Measurements from ENCODE around the gene F11.

The F11 gene

DNA sequence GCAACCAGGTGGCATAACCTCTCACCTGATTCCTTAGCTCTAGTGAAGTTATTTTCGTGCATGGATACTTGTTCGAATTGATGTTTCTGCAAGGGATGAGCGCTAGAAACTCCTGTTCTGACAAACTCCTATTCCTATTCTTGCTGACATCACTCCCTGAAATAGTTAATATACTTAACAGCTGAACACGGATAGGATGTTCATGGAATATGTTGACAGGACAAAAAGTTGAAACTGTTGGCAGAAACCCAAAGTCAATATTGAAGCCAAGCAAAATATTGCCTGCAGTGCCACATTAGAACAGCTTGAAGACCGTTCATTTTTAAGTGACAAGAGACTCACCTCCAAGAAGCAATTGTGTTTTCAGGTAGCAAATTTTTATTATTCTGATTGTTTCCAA is 38.8 kb upstream of the F11 start, which contains the start of gene KLKB1:
Gene KLKB1 (plus strand): TSS at position 287 of the 400 bp plus-strand sequence. CDS start 689 bp downstream, outside the sequence.
- no peak for DNase-seq (ENCODE audit: low read depth)

GRCh38 chr4:186227744-186228513 is 38.1 kb upstream of the F11 start:
- DNase-seq (ENCODE audit: low read depth), result no peak
- TF ChIP-seq, protein P1, sequence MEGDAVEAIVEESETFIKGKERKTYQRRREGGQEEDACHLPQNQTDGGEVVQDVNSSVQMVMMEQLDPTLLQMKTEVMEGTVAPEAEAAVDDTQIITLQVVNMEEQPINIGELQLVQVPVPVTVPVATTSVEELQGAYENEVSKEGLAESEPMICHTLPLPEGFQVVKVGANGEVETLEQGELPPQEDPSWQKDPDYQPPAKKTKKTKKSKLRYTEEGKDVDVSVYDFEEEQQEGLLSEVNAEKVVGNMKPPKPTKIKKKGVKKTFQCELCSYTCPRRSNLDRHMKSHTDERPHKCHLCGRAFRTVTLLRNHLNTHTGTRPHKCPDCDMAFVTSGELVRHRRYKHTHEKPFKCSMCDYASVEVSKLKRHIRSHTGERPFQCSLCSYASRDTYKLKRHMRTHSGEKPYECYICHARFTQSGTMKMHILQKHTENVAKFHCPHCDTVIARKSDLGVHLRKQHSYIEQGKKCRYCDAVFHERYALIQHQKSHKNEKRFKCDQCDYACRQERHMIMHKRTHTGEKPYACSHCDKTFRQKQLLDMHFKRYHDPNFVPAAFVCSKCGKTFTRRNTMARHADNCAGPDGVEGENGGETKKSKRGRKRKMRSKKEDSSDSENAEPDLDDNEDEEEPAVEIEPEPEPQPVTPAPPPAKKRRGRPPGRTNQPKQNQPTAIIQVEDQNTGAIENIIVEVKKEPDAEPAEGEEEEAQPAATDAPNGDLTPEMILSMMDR (conservative IDR thresholded peaks at IDR 0.05; ENCODE audit: low read depth, low read length), result no peak
- no peak overlapping the region for H3K4me3 ChIP-seq (ENCODE audit: low read length)

More for the DNA sequence above, 38.8 kb upstream of the F11 start, which contains the start of gene KLKB1:
- TF ChIP-seq, protein P1 (conservative IDR thresholded peaks at IDR 0.05; ENCODE audit: low read depth, low read length), result no peak
- no peak within 1 kb of the TSS for H3K4me3 ChIP-seq (ENCODE audit: low read length)

- no peak for DNase-seq (ENCODE audit: low read depth)
- no peak overlapping the region for H3K4me3 ChIP-seq (ENCODE audit: low read length)
- TF ChIP-seq, protein P1 (conservative IDR thresholded peaks at IDR 0.05; ENCODE audit: low read depth, low read length), result no peak
Observed at GRCh38 chr4:186228514-186228894, 37.5 kb upstream of the F11 start.

DNA sequence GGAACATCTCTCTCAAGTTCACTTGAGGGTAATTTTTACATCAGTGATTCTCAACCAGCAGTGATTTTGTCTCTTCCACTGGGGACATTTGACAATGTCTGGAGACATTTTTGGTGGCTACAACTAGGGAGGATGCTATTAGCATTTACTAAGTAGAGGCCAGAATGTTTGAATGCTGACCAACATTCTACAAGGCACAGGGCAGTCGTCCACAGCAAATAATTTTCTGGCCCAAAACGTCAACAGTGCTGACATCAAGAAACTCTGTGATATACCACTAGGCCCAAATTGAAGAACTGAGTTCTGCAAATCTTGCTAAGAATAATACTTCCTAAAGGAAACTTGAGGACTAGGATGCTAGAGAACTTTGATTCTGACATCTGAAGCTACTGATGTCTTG is 31.6 kb upstream of the F11 start:
- DNase-seq (ENCODE audit: low read depth), result no peak
- TF ChIP-seq, protein P1 (conservative IDR thresholded peaks at IDR 0.05; ENCODE audit: low read depth, low read length), result no peak

GRCh38 chr4:186236126-186236525 is 29.9 kb upstream of the F11 start:
- TF ChIP-seq, protein P1 (conservative IDR thresholded peaks at IDR 0.05; ENCODE audit: low read depth, low read length), result no peak
- no peak overlapping the region for H3K4me3 ChIP-seq (ENCODE audit: low read length)
- no peak for DNase-seq (ENCODE audit: low read depth)

More for the DNA sequence above, 31.6 kb upstream of the F11 start:
- no peak overlapping the region for H3K4me3 ChIP-seq (ENCODE audit: low read length)

DNA sequence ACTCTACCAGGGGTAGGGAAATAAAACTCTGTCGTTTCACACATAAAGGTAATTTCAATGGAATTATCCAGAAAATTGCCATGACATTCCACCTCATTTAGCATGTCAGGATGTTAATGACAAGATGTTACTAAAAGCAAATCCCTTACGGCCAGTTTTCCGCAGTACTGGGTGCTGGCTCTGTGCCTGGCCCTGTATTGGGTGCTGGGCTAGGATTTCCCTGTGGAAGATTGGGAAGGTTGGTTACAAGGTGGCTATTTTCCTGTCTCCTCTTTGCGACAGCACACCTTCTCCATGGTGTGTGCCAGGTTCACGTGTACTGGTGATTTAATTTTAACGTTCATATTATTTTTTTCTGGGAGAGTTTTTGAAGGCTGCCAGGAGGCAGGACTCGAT is 25.5 kb upstream of the F11 start:
- no peak for DNase-seq (ENCODE audit: low read depth)
- no peak overlapping the region for H3K4me3 ChIP-seq (ENCODE audit: low read length)
- TF ChIP-seq, protein P1 (conservative IDR thresholded peaks at IDR 0.05; ENCODE audit: low read depth, low read length), result no peak

Measured in retinal pigment epithelial cell (primary cell).